GM19468 (cell line): ENCODE results near the gene MARK3.

Source experiments
- ATAC-seq: cut with Tn5 transposase; IDR thresholded peaks from one replicate; pipeline ENCODE4 v1.9.1; 2021; ENCODE audit warnings: mild to moderate bottlenecking, moderate library complexity, moderate number of reproducible peaks; ENCODE audit not compliant: unreplicated experiment; ENCODE audit errors: extremely low read depth

Gene MARK3

GRCh38 chr14:103430358-103430757, 45.1 kb downstream of the MARK3 start:
- ATAC-seq, result no peak

GRCh38 chr14:103432627-103433026, 47.4 kb downstream of the MARK3 start:
- ATAC-seq, result no peak

- ATAC-seq, result no peak
These were observed 48.8 kb downstream of the MARK3 start for GRCh38 chr14:103433916-103434563.

GRCh38 chr14:103434868-103435442, 49.7 kb downstream of the MARK3 start:
- no peak for ATAC-seq

- ATAC-seq, result no peak
These were observed 51.3 kb downstream of the MARK3 start for GRCh38 chr14:103436533-103436932.

GRCh38 chr14:103442288-103442687, 57.1 kb downstream of the MARK3 start:
- ATAC-seq, result no peak

GRCh38 chr14:103443111-103443510, 57.9 kb downstream of the MARK3 start:
- no peak for ATAC-seq

GRCh38 chr14:103444837-103445524, 59.8 kb downstream of the MARK3 start:
- no peak for ATAC-seq

- no peak for ATAC-seq
These were observed 60.6 kb downstream of the MARK3 start for GRCh38 chr14:103445806-103446205.

GRCh38 chr14:103448097-103448496, 62.9 kb downstream of the MARK3 start:
- ATAC-seq, result no peak

GRCh38 chr14:103449634-103450161, 64.5 kb downstream of the MARK3 start:
- ATAC-seq, result no peak

GRCh38 chr14:103450416-103450815, 65.2 kb downstream of the MARK3 start:
- no peak for ATAC-seq

GRCh38 chr14:103451401-103451800, 66.2 kb downstream of the MARK3 start:
- no peak for ATAC-seq

- no peak for ATAC-seq
These were observed 68.6 kb downstream of the MARK3 start for GRCh38 chr14:103453791-103454190.

- no peak for ATAC-seq
These were observed 71.1 kb downstream of the MARK3 start for GRCh38 chr14:103456167-103456835.

GRCh38 chr14:103460415-103460814, 75.2 kb downstream of the MARK3 start:
- no peak for ATAC-seq

- ATAC-seq, result no peak
These were observed 77.9 kb downstream of the MARK3 start for GRCh38 chr14:103463149-103463548.

- no peak for ATAC-seq
These were observed 78.6 kb downstream of the MARK3 start for GRCh38 chr14:103463851-103464250.

- no peak for ATAC-seq
These were observed 87.7 kb downstream of the MARK3 start for GRCh38 chr14:103472939-103473338.

- ATAC-seq, result no peak
These were observed 89.7 kb downstream of the MARK3 start for GRCh38 chr14:103474893-103475292.

- ATAC-seq, result no peak
These were observed 90.8 kb downstream of the MARK3 start for GRCh38 chr14:103476065-103476464.
